ENCODE data around the gene CALD1. TPM values are rescaled to one million over a fixed set of nuclear protein-coding genes. Genes with fewer than 3 reads are reported as not detected.

CALD1 gene
- total RNA-seq, 3 donors from 2014 or later = 252 to 335 (median 266) TPM

- Histone ChIP-seq H3K36me3 (no peaks in the 10 kb centered on the region), H3K27me3 (no peaks in the 10 kb centered on the region), H3K4me1 (no peaks in the 10 kb centered on the region), H3K27ac (no peak overlapping the region), H3K4me3 (no peak overlapping the region), H3K9me3 (no peaks in the 10 kb centered on the region)
- no peak for TF ChIP-seq POLR2AphosphoS5 (IDR thresholded peaks at IDR 0.05)
- TF ChIP-seq POLR2A (IDR thresholded peaks at IDR 0.05) = no peak
- TF ChIP-seq CTCF (IDR thresholded peaks at IDR 0.05) = no peak
- intact Hi-C loops (cut with DNase I; ENCODE audit: low total_unique reads) = no loop called here
- no peak for DNase-seq (ENCODE audit: low spot score in 2 of 2)
Observed at GRCh38 chr7:134922720-134923704, 143.6 kb downstream of the CALD1 start.

GRCh38 chr7:134925766-134926165 lies 146.3 kb downstream of the CALD1 start:
- H3K27ac ChIP-seq = peak overlapping the region in 1 of 2 donors; percentile 39
- H3K4me1 ChIP-seq = no peaks in the 10 kb centered on the region
- no peaks in the 10 kb centered on the region for H3K9me3 ChIP-seq
- no peak for DNase-seq (ENCODE audit: low spot score in 2 of 2)
- no peaks in the 10 kb centered on the region for H3K27me3 ChIP-seq
- TF ChIP-seq POLR2AphosphoS5 (IDR thresholded peaks at IDR 0.05) (no peak), POLR2A (IDR thresholded peaks at IDR 0.05) (no peak), CTCF (IDR thresholded peaks at IDR 0.05) (no peak)
- H3K4me3 ChIP-seq = no peak overlapping the region
- intact Hi-C loops (cut with DNase I; ENCODE audit: low total_unique reads) = no loop called here
- no peaks in the 10 kb centered on the region for H3K36me3 ChIP-seq

GRCh38 chr7:134926396-134926795 lies 147.0 kb downstream of the CALD1 start:
- Histone ChIP-seq H3K4me1 (no peaks in the 10 kb centered on the region), H3K9me3 (no peaks in the 10 kb centered on the region), H3K36me3 (no peaks in the 10 kb centered on the region), H3K27ac (no peak overlapping the region), H3K27me3 (no peaks in the 10 kb centered on the region), H3K4me3 (no peak overlapping the region)
- intact Hi-C loops (cut with DNase I; ENCODE audit: low total_unique reads) = no loop called here
- DNase-seq (ENCODE audit: low spot score in 2 of 2) = no peak
- TF ChIP-seq POLR2AphosphoS5 (IDR thresholded peaks at IDR 0.05) (no peak), CTCF (IDR thresholded peaks at IDR 0.05) (no peak), POLR2A (IDR thresholded peaks at IDR 0.05) (no peak)

- Histone ChIP-seq H3K27ac (no peak overlapping the region), H3K4me3 (no peak overlapping the region), H3K9me3 (no peaks in the 10 kb centered on the region), H3K27me3 (no peaks in the 10 kb centered on the region), H3K36me3 (no peaks in the 10 kb centered on the region), H3K4me1 (no peaks in the 10 kb centered on the region)
- TF ChIP-seq POLR2A (IDR thresholded peaks at IDR 0.05) (no peak), CTCF (IDR thresholded peaks at IDR 0.05) (no peak), POLR2AphosphoS5 (IDR thresholded peaks at IDR 0.05) (no peak)
- intact Hi-C loops (cut with DNase I; ENCODE audit: low total_unique reads) = no loop called here
- DNase-seq (ENCODE audit: low spot score in 2 of 2) = no peak
Observed at GRCh38 chr7:134927076-134927475, 147.6 kb downstream of the CALD1 start.

- intact Hi-C loops (cut with DNase I; ENCODE audit: low total_unique reads) = no loop called here
- Histone ChIP-seq H3K36me3 (no peaks in the 10 kb centered on the region), H3K4me1 (no peaks in the 10 kb centered on the region), H3K4me3 (no peak overlapping the region), H3K27me3 (no peaks in the 10 kb centered on the region), H3K27ac (no peak overlapping the region), H3K9me3 (no peaks in the 10 kb centered on the region)
- no peak for DNase-seq (ENCODE audit: low spot score in 2 of 2)
- TF ChIP-seq CTCF (IDR thresholded peaks at IDR 0.05) = no peak
Observed at GRCh38 chr7:134927723-134928122, 148.3 kb downstream of the CALD1 start.
